ENCODE results near the gene DAPL1. TPM values are rescaled to one million over a fixed set of nuclear protein-coding genes. Genes with fewer than 3 reads are reported as not detected.

Gene DAPL1
- total RNA-seq, 1 experiment from 2014 or later = not detected

DNA sequence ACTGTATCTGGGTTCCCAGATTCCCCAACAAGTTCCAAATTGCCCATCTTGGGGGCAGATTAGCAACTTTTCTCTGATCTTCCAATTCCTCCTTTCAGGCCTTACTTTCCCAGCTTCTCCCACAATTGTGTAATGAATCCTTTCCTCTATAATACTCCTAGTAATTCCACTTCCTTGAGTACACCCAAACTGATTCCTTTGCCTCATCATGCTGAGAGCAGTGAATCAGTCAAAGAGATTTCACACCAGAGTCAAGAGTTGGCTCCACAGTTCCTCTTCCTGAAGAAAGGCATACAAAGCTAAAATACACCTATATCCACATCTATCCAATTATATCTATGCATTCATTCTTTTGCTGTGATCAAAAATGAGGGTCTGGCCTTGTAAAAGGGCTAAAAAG, 28.6 kb upstream of the DAPL1 start:
- CTCF ChIA-PET = no interaction called here
- intact Hi-C loops (cut with micrococcal nuclease; ENCODE audit: unreplicated experiment) = no loop called here
- ATAC-seq = no peak

DNA sequence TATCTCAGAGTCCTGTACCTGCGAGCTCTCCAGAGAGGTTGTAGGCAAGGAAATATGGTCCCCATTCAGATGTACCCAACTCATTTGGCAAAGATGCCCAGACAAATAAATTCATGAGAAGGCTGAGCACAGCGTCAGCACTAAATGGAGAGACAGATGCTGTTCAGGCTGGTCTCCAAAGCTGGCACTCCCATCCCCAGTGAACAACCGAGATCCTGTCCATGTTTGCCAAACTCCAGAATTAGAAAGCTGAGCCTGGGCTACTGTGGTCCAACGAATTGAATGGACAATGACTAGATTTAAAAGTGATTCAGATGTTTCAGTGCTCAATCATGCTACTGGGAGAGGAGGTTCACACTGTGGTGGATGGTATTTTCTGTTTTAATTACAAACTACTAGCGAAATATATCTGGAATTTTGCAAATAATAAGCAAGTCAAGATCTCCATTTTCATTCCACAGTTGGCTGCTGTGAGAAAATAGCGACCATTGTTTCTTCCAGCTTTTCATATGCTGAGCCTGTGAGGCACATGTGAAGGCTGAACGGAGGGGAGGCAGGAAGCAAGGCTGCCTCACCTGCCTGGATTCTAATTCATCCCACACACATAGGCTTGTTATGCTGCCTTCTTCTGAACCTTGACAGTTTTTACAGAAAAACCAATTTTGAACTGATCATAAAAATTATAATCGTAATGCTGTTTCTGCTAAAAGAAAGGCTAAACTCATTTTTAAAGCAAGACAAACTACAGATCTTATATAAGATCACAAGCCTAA, 22.6 kb upstream of the DAPL1 start:
- TF ChIP-seq TCF7L2 (IDR thresholded peaks at IDR 0.05; ENCODE audit: low read depth, low read length) (no peak), POLR2AphosphoS5 (IDR thresholded peaks at IDR 0.05; ENCODE audit: low read depth, low read length) (no peak), CTCF (IDR thresholded peaks at IDR 0.05) (no peak), SIN3A (IDR thresholded peaks at IDR 0.05; ENCODE audit: borderline replicate concordance, insufficient read depth, low read depth, low read length) (no peak)
- TF ChIP-seq, protein P1, sequence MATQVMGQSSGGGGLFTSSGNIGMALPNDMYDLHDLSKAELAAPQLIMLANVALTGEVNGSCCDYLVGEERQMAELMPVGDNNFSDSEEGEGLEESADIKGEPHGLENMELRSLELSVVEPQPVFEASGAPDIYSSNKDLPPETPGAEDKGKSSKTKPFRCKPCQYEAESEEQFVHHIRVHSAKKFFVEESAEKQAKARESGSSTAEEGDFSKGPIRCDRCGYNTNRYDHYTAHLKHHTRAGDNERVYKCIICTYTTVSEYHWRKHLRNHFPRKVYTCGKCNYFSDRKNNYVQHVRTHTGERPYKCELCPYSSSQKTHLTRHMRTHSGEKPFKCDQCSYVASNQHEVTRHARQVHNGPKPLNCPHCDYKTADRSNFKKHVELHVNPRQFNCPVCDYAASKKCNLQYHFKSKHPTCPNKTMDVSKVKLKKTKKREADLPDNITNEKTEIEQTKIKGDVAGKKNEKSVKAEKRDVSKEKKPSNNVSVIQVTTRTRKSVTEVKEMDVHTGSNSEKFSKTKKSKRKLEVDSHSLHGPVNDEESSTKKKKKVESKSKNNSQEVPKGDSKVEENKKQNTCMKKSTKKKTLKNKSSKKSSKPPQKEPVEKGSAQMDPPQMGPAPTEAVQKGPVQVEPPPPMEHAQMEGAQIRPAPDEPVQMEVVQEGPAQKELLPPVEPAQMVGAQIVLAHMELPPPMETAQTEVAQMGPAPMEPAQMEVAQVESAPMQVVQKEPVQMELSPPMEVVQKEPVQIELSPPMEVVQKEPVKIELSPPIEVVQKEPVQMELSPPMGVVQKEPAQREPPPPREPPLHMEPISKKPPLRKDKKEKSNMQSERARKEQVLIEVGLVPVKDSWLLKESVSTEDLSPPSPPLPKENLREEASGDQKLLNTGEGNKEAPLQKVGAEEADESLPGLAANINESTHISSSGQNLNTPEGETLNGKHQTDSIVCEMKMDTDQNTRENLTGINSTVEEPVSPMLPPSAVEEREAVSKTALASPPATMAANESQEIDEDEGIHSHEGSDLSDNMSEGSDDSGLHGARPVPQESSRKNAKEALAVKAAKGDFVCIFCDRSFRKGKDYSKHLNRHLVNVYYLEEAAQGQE (IDR thresholded peaks at IDR 0.05; ENCODE audit: insufficient read depth in 1 of 2, low read depth in 2 of 2, low read length in 1 of 2) = no peak
- intact Hi-C loops (cut with micrococcal nuclease; ENCODE audit: unreplicated experiment) (no loop called here), in situ Hi-C loops (cut with HindIII; ENCODE audit: low pct_unique_long_range_greater_than_20kb, low sequenced_read_pairs) (no loop called here)
- POLR2A ChIA-PET = no interaction called here
- CTCF ChIA-PET = no interaction called here
- BruUV-seq (replicated peaks) = no TSS peak
- Histone ChIP-seq H3K36me3 (ENCODE audit: control insufficient read depth, insufficient read depth, low read length) (no peaks in the 10 kb centered on the region), H3K27ac (ENCODE audit: low read length) (no peak overlapping the region), H3K4me3 (ENCODE audit: low read depth in 2 of 2, low read length in 2 of 2) (no peak overlapping the region), H3K27me3 (ENCODE audit: control insufficient read depth, insufficient read depth, low read length) (peaks cover 2% of the 10 kb centered on the region; the same call in 1 of the 2 replicates), H3K9me3 (ENCODE audit: control insufficient read depth, insufficient read depth, low read depth, low read length) (no peaks in the 10 kb centered on the region), H3K4me1 (ENCODE audit: control insufficient read depth, insufficient read depth, low read length) (no peaks in the 10 kb centered on the region)
- ATAC-seq (no peak), DNase-seq (ENCODE audit: low read depth, low spot score) (no peak)

More for the DNA sequence above, 28.6 kb upstream of the DAPL1 start:
- Histone ChIP-seq H3K27ac (ENCODE audit: low read length) (no peak overlapping the region), H3K36me3 (ENCODE audit: control insufficient read depth, insufficient read depth, low read length) (no peaks in the 10 kb centered on the region), H3K9me3 (ENCODE audit: control insufficient read depth, insufficient read depth, low read depth, low read length) (no peaks in the 10 kb centered on the region), H3K27me3 (ENCODE audit: control insufficient read depth, insufficient read depth, low read length) (no peaks in the 10 kb centered on the region), H3K4me3 (ENCODE audit: low read depth in 2 of 2, low read length in 2 of 2) (no peak overlapping the region), H3K4me1 (ENCODE audit: control insufficient read depth, insufficient read depth, low read length) (no peaks in the 10 kb centered on the region)
- no TSS peak for BruUV-seq (replicated peaks)
- no peak for DNase-seq (ENCODE audit: low read depth, low spot score)
- TF ChIP-seq CTCF (IDR thresholded peaks at IDR 0.05) (no peak), SIN3A (IDR thresholded peaks at IDR 0.05; ENCODE audit: borderline replicate concordance, insufficient read depth, low read depth, low read length) (no peak), TCF7L2 (IDR thresholded peaks at IDR 0.05; ENCODE audit: low read depth, low read length) (no peak), POLR2AphosphoS5 (IDR thresholded peaks at IDR 0.05; ENCODE audit: low read depth, low read length) (no peak)
- TF ChIP-seq, protein P1 (IDR thresholded peaks at IDR 0.05; ENCODE audit: insufficient read depth in 1 of 2, low read depth in 2 of 2, low read length in 1 of 2) = no peak
- in situ Hi-C loops (cut with HindIII; ENCODE audit: low pct_unique_long_range_greater_than_20kb, low sequenced_read_pairs) = no loop called here
- POLR2A ChIA-PET = no interaction called here

Data from Panc1 (cell line).